GM12878 (cell line): ENCODE data around the gene SLC5A11. TPM values are rescaled to one million over a fixed set of nuclear protein-coding genes. Genes with fewer than 3 reads are reported as not detected.
A peak's percentile ranks its signal among the peaks of the same experiment; 100 is the strongest.

ENCODE experiments used
- ATAC-seq: fragments of 200-7000 bp; cut with Tn5 transposase; 3 replicates; pipeline ENCODE4 v1.9.1; 2020; ENCODE audit warnings: mild to moderate bottlenecking, moderate library complexity
- BruUV-seq: library from RNA; stranded (reverse); fragments of 400-500 nt; replicated peaks from 2 replicates; lab custom pipeline; 2021; lab: Mats Ljungman, UMichigan
- CTCF ChIA-PET: fragments of 300-600 bp; sonication (Branson Sonifier 250); formaldehyde crosslinking; extraction: SDS; loops from one replicate; lab custom pipeline; 2021; ENCODE audit warnings: inconsistent platforms; lab: Yijun Ruan, JAX
- POLR2A ChIA-PET: fragments of 350-600 bp; formaldehyde crosslinking; extraction: SDS; loops from one replicate; lab custom pipeline; 2021; ENCODE audit warnings: inconsistent platforms; lab: Charles Lee
- RAD21 ChIA-PET: fragments of 300-600 bp; sonication (Branson Sonifier 250); formaldehyde crosslinking; loops from one replicate; lab custom pipeline; 2023; ENCODE audit warnings: antibody characterized with exemption; ENCODE audit not compliant: unreplicated experiment; lab: Charles Lee
- SMC1A ChIA-PET: fragments of 300-600 bp; sonication (Branson Sonifier 250); formaldehyde crosslinking; loops from one replicate; lab custom pipeline; 2023; ENCODE audit not compliant: unreplicated experiment, uncharacterized antibody; lab: Charles Lee
- DNase-seq: peaks from one replicate; pipeline ENCODE4 v3.0.0-alpha.2; 2011; ENCODE audit warnings: low read depth, low spot score
- FAIRE-seq: peaks from 3 replicates; lab custom pipeline; 2011; peaks lifted over from hg19 to GRCh38; lab: Jason Lieb, UNC
- H2AFZ ChIP-seq: 2 replicates; pipeline ENCODE4 v1.6.0; 2011; ENCODE audit warnings: low read depth, low read length, control low read depth; ENCODE audit not compliant: control insufficient read depth
- H3K27ac ChIP-seq: 2 replicates; pipeline ENCODE4 v1.5.1; 2011; ENCODE audit warnings: control low read depth; ENCODE audit not compliant: control insufficient read depth, insufficient read depth
- H3K27me3 ChIP-seq, 2 experiments: replicated peaks in 1 of 2; 2 replicates each; pipeline versions ENCODE4 v1.6.0 to v1.6.1; 2011; ENCODE audit warnings: low read length in 1 of 2; ENCODE audit not compliant: control insufficient read depth in 2 of 2, insufficient read depth in 2 of 2
- H3K36me3 ChIP-seq, 2 experiments: 2 replicates each; pipeline ENCODE4 v1.5.1; 2011; ENCODE audit warnings: low read length in 1 of 2; ENCODE audit not compliant: control insufficient read depth in 2 of 2, insufficient read depth in 2 of 2
- H3K4me1 ChIP-seq: 2 replicates; pipeline ENCODE4 v1.6.1; 2011; ENCODE audit warnings: mild to moderate bottlenecking, low read length, moderate library complexity, mixed read lengths; ENCODE audit not compliant: control insufficient read depth, insufficient read depth
- H3K4me2 ChIP-seq: 2 replicates; pipeline ENCODE4 v1.6.0; 2011; ENCODE audit warnings: control low read depth; ENCODE audit not compliant: control insufficient read depth, insufficient read depth
- H3K4me3 ChIP-seq: fragments of 200-600 bp; sonication (generic); 2 replicates; pipeline ENCODE4 v1.5.1; 2016
- H3K79me2 ChIP-seq: 2 replicates; pipeline ENCODE4 v1.6.0; 2011; ENCODE audit warnings: low read length; ENCODE audit not compliant: control insufficient read depth, insufficient read depth
- H3K9ac ChIP-seq: 2 replicates; pipeline ENCODE4 v1.8.0; 2011; ENCODE audit warnings: low read length, control low read depth, mixed read lengths; ENCODE audit not compliant: control insufficient read depth, insufficient read depth
- H3K9me3 ChIP-seq: replicated peaks from 3 replicates; pipeline ENCODE4 v1.5.1; 2011; ENCODE audit warnings: mild to moderate bottlenecking, low read length; ENCODE audit not compliant: control insufficient read depth, insufficient read depth
- H4K20me1 ChIP-seq: 2 replicates; pipeline ENCODE4 v1.6.0; 2011; ENCODE audit not compliant: control insufficient read depth, insufficient read depth
- CHD4 ChIP-seq: fragments of 200-600 bp; sonication (generic); IDR thresholded peaks from 2 replicates; pipeline ENCODE4 v1.6.1; 2016; ENCODE audit warnings: mild to moderate bottlenecking
- RAD21 ChIP-seq: IDR thresholded peaks from 2 replicates; pipeline ENCODE4 v1.6.1; 2011; ENCODE audit warnings: mild to moderate bottlenecking, low read depth, low read length, moderate library complexity; ENCODE audit not compliant: insufficient read depth
- RUNX3 ChIP-seq: IDR thresholded peaks from 2 replicates; pipeline ENCODE4 v1.6.1; 2012; ENCODE audit warnings: low read length, inconsistent platforms
- ZNF274 ChIP-seq: IDR thresholded peaks from one replicate; pipeline ENCODE4 v1.8.0; 2011; ENCODE audit not compliant: insufficient read length, insufficient read depth
- ZNF384 ChIP-seq: IDR thresholded peaks from 2 replicates; pipeline ENCODE4 v1.6.1; 2012; ENCODE audit warnings: low read depth, mild to moderate bottlenecking, low read length, improper control_type of control experiment, borderline replicate concordance
- ZNF622 ChIP-seq: fragments of 450-650 bp; IDR thresholded peaks from 2 replicates; pipeline ENCODE4 v1.6.1; 2017; ENCODE audit warnings: mild to moderate bottlenecking, inconsistent platforms
- WGBS: methylation state at CpG from one replicate; pipeline ENCODE4 v1.1.6; 2016; ENCODE audit warnings: low lambda C conversion rate; ENCODE audit not compliant: insufficient replicate concordance, insufficient coverage; ENCODE audit errors: missing lambda C conversion rate; 5-methylcytosine and 5-hydroxymethylcytosine counted together
- in situ Hi-C: fragments of 300-500 bp; cut with MboI; formaldehyde crosslinking; loops from 9 replicates; pipeline ENCODE4 v1.14.3; 2018; ENCODE audit warnings: mixed read lengths
- intact Hi-C: fragments of 100-400 bp; cut with micrococcal nuclease; formaldehyde crosslinking; loops from one replicate; pipeline ENCODE4 v1.14.2; 2022; ENCODE audit not compliant: unreplicated experiment
- polyA plus RNA-seq, 11 experiments: library from polyadenylated mRNA; depleted of rRNA in 4 of 11; unstranded in 6 of 11; stranded (reverse) in 5 of 11; fragments of >200 nt; fragmentation: Nextera tagmentation in 4 of 11; fragmentation: Illumina TruSeq in 1 of 11; extraction: Ambion mirVana in 4 of 11; extraction: Trizol in 1 of 11; gene quantifications; 1 replicate in 1 of 11; 2 replicates in 10 of 11; pipeline versions ENCODE4 v1.2.1 to v1.2.3, GENCODE V29; 2011 to 2016; ENCODE audit warnings: inconsistent platforms in 2 of 11, missing spikeins in 2 of 11, low read depth in 1 of 11
- total RNA-seq, 4 experiments: library from RNA; depleted of rRNA in 3 of 4; stranded (reverse); fragments of >200 nt in 3 of 4; fragmentation: Illumina TruSeq in 1 of 4; extraction: Trizol in 1 of 4; gene quantifications; 2 replicates each; pipeline versions ENCODE4 v1.2.1 to v1.2.3, GENCODE V29; 2013 to 2021
- TF ChIP-seq, protein P1 (sequence below), 3 experiments: IDR thresholded peaks in 2 of 3; conservative IDR thresholded peaks in 1 of 3; 2 replicates each; pipeline ENCODE4 v1.5.1; 2011; ENCODE audit warnings: low read depth in 3 of 3, low read length in 3 of 3, mild to moderate bottlenecking in 3 of 3, control low read depth in 2 of 3, moderate library complexity in 2 of 3, inconsistent platforms in 1 of 3, mixed read lengths in 1 of 3; ENCODE audit not compliant: control insufficient read depth in 2 of 3, insufficient read depth in 1 of 3; ENCODE audit errors: extremely low read depth in 1 of 3

SLC5A11 gene
- total and polyA plus RNA-seq, 10 of the 15 experiments (the other 5 are each of a cell fraction or from before 2014, with no cell fraction given): 0.10 TPM; not detected in 9

DNA sequence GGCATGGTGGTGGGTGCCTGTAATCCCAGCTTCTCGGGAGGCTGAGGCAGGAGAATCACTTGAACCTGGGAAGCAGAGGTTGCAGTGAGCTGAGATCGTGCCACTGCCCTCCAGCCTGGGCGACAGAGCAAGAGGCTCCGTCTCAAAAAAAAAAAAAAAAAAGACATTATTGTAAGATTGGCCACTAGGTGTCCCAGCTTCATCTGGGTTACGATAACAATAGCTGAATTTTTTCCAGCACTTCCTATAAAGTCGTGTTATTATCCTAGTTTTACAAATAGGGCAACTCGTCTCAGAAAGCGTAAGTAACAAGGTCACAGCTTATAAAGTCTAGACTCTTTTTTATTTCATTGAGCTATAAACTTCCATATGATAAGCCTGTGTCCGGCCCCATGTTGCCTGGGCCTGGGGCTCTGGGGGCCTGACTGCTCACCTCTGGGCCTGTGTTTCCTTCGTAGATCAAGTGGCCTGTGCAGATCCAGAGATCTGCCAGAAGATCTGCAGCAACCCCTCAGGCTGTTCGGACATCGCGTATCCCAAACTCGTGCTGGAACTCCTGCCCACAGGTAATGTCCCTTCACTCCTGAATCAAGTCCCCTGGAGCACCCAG, 60.5 kb downstream of the SLC5A11 start:
- intact Hi-C loops (no loop called here), in situ Hi-C loops (no loop called here)
- CTCF ChIA-PET: interaction anchor here (0.6 to 1.6 kb wide), 17 partner anchors 9 to 735 kb away, joined by 3 to 8 read pairs (median 4); partner anchors contain the start of gene LCMT1
- RAD21 ChIA-PET: interaction anchor here (1.1 to 1.6 kb wide), 2 partner anchors 205 to 319 kb away, joined by 4 to 5 read pairs; partner anchors contain the start of gene LCMT1
- no peak overlapping the region for H3K9ac ChIP-seq
- SMC1A ChIA-PET: interaction anchor here (0.5 to 1.6 kb wide), 10 partner anchors 10 to 510 kb away, joined by 3 to 9 read pairs (median 3); partner anchors contain the start of gene LCMT1
- ATAC-seq: peak; percentile 53
- TF ChIP-seq ZNF274 (no peak), RAD21 (peak; percentile 11; the same call in 1 of the 2 replicates), CHD4 (no peak), RUNX3 (no peak), ZNF384 (peak; percentile 73), ZNF622 (no peak)
- TF ChIP-seq, protein P1, sequence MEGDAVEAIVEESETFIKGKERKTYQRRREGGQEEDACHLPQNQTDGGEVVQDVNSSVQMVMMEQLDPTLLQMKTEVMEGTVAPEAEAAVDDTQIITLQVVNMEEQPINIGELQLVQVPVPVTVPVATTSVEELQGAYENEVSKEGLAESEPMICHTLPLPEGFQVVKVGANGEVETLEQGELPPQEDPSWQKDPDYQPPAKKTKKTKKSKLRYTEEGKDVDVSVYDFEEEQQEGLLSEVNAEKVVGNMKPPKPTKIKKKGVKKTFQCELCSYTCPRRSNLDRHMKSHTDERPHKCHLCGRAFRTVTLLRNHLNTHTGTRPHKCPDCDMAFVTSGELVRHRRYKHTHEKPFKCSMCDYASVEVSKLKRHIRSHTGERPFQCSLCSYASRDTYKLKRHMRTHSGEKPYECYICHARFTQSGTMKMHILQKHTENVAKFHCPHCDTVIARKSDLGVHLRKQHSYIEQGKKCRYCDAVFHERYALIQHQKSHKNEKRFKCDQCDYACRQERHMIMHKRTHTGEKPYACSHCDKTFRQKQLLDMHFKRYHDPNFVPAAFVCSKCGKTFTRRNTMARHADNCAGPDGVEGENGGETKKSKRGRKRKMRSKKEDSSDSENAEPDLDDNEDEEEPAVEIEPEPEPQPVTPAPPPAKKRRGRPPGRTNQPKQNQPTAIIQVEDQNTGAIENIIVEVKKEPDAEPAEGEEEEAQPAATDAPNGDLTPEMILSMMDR (IDR thresholded peaks at IDR 0.05 in 2 of 3, conservative IDR thresholded peaks at IDR 0.05 in 1 of 3; ENCODE audit: control insufficient read depth in 2 of 3, extremely low read depth in 1 of 3, insufficient read depth in 1 of 3, low read depth in 3 of 3, low read length in 3 of 3): peak; percentile 18 to 26 (median 19); a peak in 2 of 6 replicates
- TF ChIP-seq, all 136 proteins: peak for 3
- H3K27me3 ChIP-seq: no peaks in the 10 kb centered on the region
- DNase-seq (no peak), FAIRE-seq (no peak)
- no peak overlapping the region for H2AFZ ChIP-seq
- H3K4me2 ChIP-seq: no peak overlapping the region
- H3K79me2 ChIP-seq: no peaks in the 10 kb centered on the region
- H3K27ac ChIP-seq: no peak overlapping the region
- no peaks in the 10 kb centered on the region for H3K4me1 ChIP-seq
- no peak overlapping the region for H3K4me3 ChIP-seq
- H3K9me3 ChIP-seq: no peaks in the 10 kb centered on the region
- no peaks in the 10 kb centered on the region for H3K36me3 ChIP-seq
- no peaks in the 10 kb centered on the region for H4K20me1 ChIP-seq
- POLR2A ChIA-PET: interaction anchor here (0.6 to 1.0 kb wide), 2 partner anchors 9 to 30 kb away, joined by 3 to 5 read pairs; no protein-coding TSS in a partner anchor
- BruUV-seq: no TSS peak
- 47% methylated on average over 11 of the region's 14 CpGs for WGBS
